Left ventricle myocardium superior (tissue), 1 donor: ENCODE results near the gene KLF7. TPM values are rescaled to one million over a fixed set of nuclear protein-coding genes. Genes with fewer than 3 reads are reported as not detected.

Experiments
- ATAC-seq: fragments of 200-7000 bp; cut with Tn5 transposase; one replicate; pipeline ENCODE4 v1.9.1; 2020; ENCODE audit warnings: mild to moderate bottlenecking, moderate library complexity
- DNase-seq: peaks from one replicate; pipeline ENCODE4 v3.0.0-alpha.2; 2020
- intact Hi-C: fragments of 100-400 bp; cut with micrococcal nuclease; formaldehyde crosslinking; loops from one replicate; pipeline ENCODE4 v1.11.0; 2022
- total RNA-seq: library from RNA; stranded (reverse); fragmentation: NEBNext Ultra II Directional; extraction: Animal tissue kit (Norgen Biotek cat#: 25700); gene quantifications from one replicate; pipeline ENCODE4 v1.2.1, GENCODE V29; 2021
- donor health status: DM: no; HTN: yes; CAD: no; lungs with severe emphysema.

Gene KLF7
- total RNA-seq, 1 donor from 2014 or later = 22.2 TPM

DNA sequence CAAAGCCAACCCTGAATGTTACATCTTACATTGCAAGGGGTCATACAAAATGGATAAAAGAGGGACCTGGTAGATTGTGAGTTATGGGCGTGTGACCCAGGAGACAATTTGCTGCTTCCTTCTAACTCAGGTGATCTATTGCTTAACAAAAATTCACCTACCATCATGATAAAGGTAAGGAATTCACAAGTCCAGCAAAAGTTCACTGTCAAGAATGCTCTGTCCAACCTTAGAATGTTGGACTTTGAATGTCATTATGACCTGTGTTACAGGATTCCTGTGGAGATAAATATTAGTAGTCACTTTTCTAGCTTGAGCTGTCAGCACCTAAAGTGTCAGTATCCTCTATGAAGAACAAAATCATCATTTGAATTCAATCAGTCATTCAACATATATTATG lies 7.9 kb upstream of the KLF7 start:
- DNase-seq (no peak), ATAC-seq (no peak)
- intact Hi-C loops = loop anchor here (10.0 kb wide), 2 partner anchors 189 to 301 kb away; no protein-coding TSS in a partner anchor

- DNase-seq (no peak), ATAC-seq (no peak)
- intact Hi-C loops = no loop called here
Observed at GRCh38 chr2:207167099-207167923, 1.6 kb upstream of the KLF7 start.

- ATAC-seq (peak; percentile 74), DNase-seq (peak; percentile 88)
- intact Hi-C loops = no loop called here
Observed at GRCh38 chr2:207166349-207167098, 776 bp upstream of the KLF7 start.

DNA sequence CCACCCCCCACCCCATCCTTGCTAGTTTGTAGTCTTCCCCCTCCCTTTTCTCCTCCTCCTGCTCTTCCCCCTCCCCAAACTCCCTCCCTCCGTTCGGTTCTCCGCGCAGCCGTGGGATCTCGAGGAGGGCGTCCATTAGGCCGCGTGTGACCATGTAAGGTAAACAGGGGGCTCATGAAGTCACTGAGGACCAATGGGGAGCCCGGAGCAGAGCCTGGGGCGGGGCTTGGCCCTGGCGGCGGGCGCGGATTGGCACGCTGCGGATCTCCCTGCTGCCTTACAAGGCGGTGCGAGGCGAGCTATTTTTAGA lies 246 bp upstream of the KLF7 start:
- peak; percentile 99 for DNase-seq
- peak; percentile 89 for ATAC-seq
- intact Hi-C loops = no loop called here

GRCh38 chr2:207164006-207164831 lies 1.5 kb downstream of the KLF7 start:
- DNase-seq = peak; percentile 73
- intact Hi-C loops = no loop called here
- ATAC-seq = peak; percentile 36

DNA sequence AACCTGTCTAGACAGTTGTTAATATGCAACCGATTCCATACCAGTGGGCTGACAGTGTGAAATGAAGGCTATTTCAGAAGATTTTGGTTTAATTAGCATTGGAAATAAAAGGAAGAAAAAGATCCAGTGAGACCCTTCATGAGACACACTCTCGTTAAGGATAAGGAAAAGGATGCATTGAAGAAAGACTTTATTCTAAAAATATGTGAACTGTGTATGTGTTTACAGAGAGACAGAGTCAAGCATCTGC lies 2.1 kb downstream of the KLF7 start:
- ATAC-seq = no peak
- intact Hi-C loops = no loop called here
- no peak for DNase-seq

DNA sequence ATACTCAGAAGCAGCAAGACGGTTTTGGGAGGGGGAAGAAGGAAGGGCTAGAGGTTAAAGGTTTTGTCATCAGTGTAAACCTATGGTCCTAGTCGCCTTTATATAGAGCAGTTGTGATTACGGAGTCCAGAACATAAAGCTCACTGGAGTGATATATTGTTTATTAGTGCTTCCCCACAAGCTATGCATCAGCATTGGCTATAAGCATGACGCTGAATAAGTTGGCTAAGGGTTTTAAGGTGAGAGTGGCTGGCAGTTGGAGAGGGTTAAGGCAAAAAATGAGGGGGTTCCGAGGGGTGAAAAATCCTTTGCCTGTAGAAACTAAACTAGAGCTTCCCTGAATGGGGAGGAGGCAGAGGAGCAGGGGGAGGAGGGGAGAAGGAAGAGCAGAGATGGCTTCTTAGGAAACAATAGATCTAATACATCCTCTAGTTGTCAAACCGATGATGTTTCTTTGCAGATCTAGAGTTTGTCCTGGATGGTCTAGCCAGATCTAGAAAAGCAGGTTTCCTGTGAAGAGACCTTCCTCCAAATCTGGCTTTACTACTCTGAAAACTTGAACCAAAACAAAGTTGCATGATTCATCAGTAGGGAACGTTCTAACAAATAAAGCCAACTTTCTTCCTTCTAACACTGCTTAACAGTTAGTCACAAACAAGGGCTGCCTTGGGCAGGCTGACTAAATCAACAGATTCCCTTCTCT lies 2.5 kb downstream of the KLF7 start:
- ATAC-seq (peak; percentile 9), DNase-seq (peak; percentile 31)
- intact Hi-C loops = no loop called here

- DNase-seq (no peak), ATAC-seq (no peak)
- intact Hi-C loops = no loop called here
Observed at GRCh38 chr2:207162316-207162715, 3.4 kb downstream of the KLF7 start.

DNA sequence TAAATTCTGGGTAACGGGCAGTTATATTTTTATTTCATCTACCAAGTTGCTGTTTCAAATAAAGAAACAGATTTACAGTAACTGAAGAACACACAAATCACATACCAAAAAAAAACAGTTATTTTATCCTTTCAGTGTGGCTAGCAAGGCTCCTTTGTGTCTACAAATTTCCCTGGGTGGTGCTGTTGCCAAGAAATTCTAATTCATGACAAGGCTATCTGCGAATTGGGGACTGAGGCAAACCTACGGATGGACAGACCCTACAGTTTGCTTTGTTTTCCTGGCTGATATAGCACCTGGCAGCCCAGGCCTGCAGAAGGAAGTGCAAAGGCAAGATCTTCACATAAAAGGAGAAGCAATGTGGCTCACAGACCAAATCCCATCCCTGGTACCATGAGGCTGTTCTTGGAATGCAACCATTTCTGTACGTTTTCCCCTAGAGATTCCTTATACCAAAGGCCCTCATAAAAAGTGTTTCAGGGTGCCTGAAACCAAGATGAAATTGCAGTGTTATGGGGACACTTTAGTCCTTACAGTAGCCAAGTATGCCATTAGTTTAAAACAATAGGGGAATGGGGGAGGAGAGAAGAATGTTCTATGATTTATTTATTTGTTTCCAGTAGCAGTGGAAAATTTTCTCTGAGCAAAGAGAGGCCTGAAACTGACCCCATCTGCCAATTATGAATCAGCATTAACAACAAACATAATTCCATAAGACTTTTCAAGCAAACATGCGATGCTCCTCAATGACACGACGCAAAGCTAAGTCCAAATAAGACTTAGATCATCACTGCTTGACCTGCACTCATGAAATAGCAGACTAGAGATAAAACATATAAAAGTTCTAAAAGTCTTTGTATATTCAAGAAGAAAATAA lies 4.3 kb downstream of the KLF7 start:
- ATAC-seq = no peak
- intact Hi-C loops = no loop called here
- no peak for DNase-seq

DNA sequence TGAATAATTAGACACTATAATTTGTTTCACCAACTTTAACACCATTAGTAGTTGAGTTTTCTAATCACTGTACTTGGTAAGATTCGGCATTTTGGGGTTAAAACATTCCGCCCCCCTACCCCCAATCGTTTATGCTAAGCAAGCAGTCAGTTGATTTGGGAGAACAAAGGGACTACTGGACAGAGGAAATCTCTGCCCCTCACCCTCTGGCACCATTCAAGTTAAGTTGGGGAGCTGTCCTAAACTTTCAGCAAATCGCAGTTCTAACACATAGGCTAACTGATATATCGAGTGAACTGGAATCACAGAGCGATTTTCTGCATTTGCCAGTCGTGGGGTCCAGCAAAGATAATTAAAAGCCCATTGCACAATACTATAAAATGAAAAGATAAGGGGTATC lies 5.6 kb downstream of the KLF7 start:
- intact Hi-C loops = no loop called here
- ATAC-seq (no peak), DNase-seq (no peak)

DNA sequence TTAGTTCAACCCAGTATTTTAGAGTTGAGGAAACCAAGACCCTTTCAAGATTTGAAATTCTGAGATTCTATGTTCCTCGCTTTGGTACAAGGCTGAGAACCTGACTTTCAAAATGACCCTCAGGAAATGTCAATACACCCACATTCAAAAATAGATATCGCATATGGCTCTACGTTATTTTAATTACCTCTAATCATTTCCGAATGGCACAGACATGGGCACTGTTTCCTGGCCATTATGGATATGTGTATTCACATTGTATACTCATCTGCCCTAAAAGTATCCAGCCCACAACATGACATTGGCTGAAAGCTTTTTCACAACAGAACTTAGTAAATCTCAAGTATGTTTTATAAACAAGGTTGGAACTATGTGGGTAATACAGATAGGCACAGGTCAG lies 6.7 kb downstream of the KLF7 start:
- ATAC-seq (no peak), DNase-seq (no peak)
- intact Hi-C loops = no loop called here

DNA sequence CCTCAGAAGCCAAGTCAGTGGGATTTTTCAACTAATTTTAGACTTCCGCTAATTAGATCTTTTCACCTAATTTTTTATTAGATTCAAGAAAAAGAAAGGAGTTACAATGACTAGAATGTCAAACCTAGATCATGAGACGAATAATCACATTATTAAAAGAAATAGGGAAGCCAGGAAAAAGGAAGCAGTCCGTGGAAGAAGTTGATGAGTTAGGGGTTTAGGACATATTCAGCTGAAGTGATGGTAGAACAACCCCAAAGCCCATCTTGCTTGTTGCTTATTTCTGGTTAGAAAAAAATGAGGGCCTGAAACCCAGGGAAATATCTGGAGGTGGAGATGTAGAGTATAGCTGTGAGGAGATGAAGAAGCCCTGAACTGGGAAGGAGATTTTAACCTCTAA lies 8.0 kb downstream of the KLF7 start:
- ATAC-seq (no peak), DNase-seq (no peak)
- intact Hi-C loops = no loop called here

- intact Hi-C loops = no loop called here
- no peak for ATAC-seq
Observed at GRCh38 chr2:207157162-207157481, 8.6 kb downstream of the KLF7 start.

DNA sequence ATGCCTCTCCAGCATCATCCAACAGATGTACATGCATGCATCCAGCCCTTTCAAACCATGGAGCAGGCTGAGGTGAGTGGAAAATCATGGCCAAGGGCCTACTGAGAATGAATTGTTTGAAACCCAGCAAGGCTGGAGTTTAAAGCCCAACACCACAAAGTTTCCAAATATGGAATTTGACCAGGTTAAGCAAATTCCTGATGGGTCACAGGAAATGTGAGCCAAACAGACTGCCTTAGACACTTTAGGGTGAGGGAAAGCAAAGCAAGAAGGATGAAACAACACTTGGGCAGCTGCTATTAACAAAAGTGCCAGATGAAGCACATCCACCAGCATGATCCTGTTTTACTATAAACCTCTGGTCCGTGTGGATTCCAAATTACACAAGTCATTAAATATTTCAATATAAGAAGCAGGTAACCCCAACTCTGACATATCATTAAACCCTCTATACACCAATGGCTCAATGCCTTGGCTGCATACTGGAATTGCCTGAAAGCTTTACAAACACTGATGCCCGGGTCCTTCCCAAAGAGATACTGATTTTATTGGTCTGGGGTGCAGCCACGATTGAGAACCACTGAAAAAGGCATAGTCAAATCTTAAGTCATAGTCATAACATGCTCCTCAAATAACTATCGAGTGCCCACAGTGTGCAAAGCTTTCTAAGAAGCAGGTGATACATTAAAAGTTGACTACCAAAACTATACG lies 9.1 kb downstream of the KLF7 start:
- no peak for ATAC-seq
- no peak for DNase-seq
- intact Hi-C loops = no loop called here

More at GRCh38 chr2:207157162-207157481, 8.6 kb downstream of the KLF7 start:
- no peak for DNase-seq

DNA sequence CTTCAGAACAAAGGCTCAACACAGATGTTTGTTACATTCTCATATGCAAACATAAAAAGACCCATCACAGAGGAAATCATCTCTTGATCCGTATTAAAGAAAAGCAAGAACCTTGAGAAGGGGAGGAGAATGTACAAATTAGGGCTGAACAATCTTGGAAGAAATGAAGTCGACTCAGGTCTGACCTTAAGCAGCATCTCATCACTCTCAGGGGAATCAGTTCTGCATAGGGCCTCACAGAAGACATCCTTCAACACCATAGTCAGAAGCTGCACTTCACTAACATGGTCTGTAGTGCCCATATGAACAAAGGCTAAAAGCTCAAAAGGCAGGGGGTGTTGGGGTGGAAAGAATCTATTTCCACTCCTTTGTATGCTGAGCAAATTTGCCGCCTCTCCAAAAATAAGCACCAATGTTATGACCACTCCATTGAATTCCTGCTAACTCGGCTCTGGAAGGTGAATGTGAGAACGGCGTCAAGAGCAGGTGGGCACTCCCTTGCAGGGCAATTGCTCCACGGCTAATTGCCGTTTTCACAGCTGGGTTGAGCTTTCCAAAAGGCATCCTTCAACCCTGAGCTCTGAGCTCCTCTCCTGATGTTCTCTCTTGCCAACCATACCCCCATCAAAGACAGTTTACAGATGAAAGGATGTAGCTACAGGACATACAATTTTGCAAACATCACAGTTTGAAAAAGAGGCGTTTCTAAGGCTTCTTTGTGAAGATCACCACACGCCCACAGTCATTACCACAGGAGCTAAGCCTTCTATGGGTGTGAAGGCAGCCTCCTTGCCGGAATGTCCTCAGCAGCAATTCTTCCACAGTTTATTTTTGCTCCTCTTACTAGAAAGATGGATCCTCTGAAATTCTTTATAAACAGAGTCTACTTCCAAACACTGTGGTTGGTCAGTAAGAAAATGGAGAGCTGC lies 10.0 kb downstream of the KLF7 start:
- no peak for DNase-seq
- ATAC-seq = no peak
- intact Hi-C loops = no loop called here

DNA sequence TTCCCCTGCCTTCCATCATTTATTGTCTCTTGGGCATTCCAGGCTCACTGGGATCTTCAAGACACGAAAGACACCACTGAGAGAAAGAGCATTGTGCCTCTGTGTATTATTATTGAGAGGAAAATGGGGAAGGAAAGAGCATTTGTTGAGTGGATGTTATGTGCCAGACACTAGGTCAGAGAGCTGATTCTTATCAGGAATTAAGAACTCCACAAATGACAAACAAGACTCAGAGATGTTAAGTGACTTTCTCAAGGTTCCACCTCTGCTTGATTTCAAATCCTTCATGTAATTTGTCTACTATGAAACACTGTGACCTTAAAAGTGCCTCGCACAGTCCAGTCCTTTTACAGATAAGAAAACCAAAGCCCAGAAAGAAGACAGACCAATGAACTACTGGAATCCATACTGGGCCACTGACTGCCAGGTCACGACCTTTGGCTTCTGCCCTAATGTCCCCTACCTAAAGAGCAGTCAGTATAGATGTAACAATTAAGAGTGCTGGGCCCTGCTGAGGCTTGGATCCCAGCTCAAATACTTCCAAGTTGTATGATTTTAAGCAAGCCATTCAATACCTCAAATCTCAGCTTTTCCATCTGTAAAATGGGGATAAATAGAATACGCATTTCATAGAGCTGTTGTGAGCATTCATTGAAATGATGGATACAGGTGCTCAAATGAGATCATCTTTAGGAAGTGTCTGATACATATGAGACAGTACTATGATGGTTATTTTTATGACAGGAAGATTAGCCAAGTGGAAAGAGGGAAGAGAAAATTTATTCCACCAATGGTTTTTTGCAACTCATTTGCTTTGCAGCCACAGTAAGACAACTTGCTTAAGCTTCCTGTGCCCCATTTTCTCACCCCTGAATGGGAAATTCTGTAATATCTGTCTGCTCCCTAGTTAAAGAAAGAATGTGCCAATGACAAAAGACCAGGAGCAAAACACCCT lies 10.9 kb downstream of the KLF7 start:
- intact Hi-C loops = no loop called here
- DNase-seq (no peak), ATAC-seq (no peak)
